ENCODE data around the gene ACOT11.

- TF ChIP-seq, protein P1, sequence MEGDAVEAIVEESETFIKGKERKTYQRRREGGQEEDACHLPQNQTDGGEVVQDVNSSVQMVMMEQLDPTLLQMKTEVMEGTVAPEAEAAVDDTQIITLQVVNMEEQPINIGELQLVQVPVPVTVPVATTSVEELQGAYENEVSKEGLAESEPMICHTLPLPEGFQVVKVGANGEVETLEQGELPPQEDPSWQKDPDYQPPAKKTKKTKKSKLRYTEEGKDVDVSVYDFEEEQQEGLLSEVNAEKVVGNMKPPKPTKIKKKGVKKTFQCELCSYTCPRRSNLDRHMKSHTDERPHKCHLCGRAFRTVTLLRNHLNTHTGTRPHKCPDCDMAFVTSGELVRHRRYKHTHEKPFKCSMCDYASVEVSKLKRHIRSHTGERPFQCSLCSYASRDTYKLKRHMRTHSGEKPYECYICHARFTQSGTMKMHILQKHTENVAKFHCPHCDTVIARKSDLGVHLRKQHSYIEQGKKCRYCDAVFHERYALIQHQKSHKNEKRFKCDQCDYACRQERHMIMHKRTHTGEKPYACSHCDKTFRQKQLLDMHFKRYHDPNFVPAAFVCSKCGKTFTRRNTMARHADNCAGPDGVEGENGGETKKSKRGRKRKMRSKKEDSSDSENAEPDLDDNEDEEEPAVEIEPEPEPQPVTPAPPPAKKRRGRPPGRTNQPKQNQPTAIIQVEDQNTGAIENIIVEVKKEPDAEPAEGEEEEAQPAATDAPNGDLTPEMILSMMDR (IDR thresholded peaks at IDR 0.05; ENCODE audit: low read length), result no peak
- TF ChIP-seq EZH2 (optimal IDR thresholded peaks at IDR 0.05; ENCODE audit: low read depth, low read length), result no peak
Measured at GRCh38 chr1:54581621-54582035, 33.6 kb downstream of the ACOT11 start.

Data from MM.1S (cell line).